Chondrocyte (in vitro differentiated cells): ENCODE results near the gene SMG6. TPM values are rescaled to one million over a fixed set of nuclear protein-coding genes. Genes with fewer than 3 reads are reported as not detected.
A peak's percentile ranks its signal among the peaks of the same experiment; 100 is the strongest.

ENCODE experiments used
- DNase-seq: peaks from one replicate; pipeline ENCODE4 v3.0.0; 2021; ENCODE audit warnings: mixed read lengths, low spot score
- H3K27ac Mint-ChIP-seq: one replicate; pipeline ENCODE4 v1.8.0; 2021; ENCODE audit warnings: mild to moderate bottlenecking, moderate library complexity, mixed read lengths; ENCODE audit not compliant: unreplicated experiment
- H3K27me3 Mint-ChIP-seq: 2 replicates; pipeline ENCODE4 v1.8.0; 2021; ENCODE audit warnings: low read depth, mixed read lengths
- H3K36me3 Mint-ChIP-seq: 2 replicates; pipeline ENCODE4 v1.8.0; 2021; ENCODE audit warnings: low read depth, mixed read lengths
- H3K4me1 Mint-ChIP-seq: 2 replicates; pipeline ENCODE4 v1.8.0; 2021; ENCODE audit warnings: low read depth, mild to moderate bottlenecking, mixed read lengths
- H3K4me3 Mint-ChIP-seq: one replicate; pipeline ENCODE4 v1.8.0; 2021; ENCODE audit warnings: mild to moderate bottlenecking, moderate library complexity, mixed read lengths; ENCODE audit not compliant: unreplicated experiment
- H3K9me3 Mint-ChIP-seq: 2 replicates; pipeline ENCODE4 v1.8.0; 2021; ENCODE audit warnings: low read depth, mixed read lengths
- total RNA-seq: library from RNA; stranded (reverse); gene quantifications from 3 replicates; pipeline ENCODE4 v1.2.1, GENCODE V29; 2021
- TF ChIP-seq, protein P1 (sequence below): fragments of 200-600 bp; sonication (generic); IDR thresholded peaks from 2 replicates; pipeline ENCODE4 v1.5.0; 2021; ENCODE audit warnings: antibody characterized with exemption, mild to moderate bottlenecking, moderate library complexity

SMG6 gene
- total RNA-seq, 1 donor from 2014 or later: 33.6 TPM

DNA sequence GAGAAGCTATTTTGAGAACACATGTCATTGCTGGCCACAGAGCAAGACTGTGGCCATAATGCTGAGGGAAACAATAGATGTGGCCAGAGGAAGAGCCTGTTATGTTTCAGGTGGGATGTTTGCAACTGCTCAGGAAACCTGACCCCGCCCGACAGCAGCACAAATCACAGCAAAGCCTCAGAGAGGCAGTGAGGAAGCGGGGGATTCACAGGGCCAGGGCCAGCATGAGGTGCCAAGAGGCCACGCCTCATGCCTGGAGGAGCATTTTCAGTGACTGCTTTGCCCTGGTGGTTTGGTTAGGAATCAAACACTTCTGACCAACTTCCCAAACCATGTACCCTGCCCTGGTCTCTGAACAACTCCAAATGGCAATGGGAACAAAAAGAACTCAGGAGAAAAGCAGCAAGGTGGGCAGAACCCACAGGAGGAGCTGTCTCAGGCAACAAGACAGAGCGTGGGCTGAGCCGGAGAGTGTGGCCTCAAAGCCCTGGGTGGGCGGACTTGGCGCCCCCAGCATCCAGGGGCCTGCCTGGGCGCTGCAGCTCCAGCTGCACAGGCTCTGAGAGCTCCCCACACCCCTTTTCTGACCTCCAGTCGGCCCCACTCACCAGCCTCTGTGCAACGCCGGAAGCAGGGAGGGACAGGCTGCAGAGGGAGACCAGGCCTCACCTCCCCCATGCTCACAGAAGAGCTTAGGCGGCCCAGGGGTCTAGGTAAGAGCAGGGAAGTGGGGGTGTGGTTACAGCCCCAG, 228.1 kb downstream of the SMG6 start:
- no peak overlapping the region for H3K4me3 Mint-ChIP-seq
- H3K27me3 Mint-ChIP-seq: no peaks in the 10 kb centered on the region
- H3K4me1 Mint-ChIP-seq: peaks cover 45% of the 10 kb centered on the region
- H3K9me3 Mint-ChIP-seq: no peaks in the 10 kb centered on the region
- peak overlapping the region; percentile 59 for H3K27ac Mint-ChIP-seq
- no peak for DNase-seq
- TF ChIP-seq, protein P1, sequence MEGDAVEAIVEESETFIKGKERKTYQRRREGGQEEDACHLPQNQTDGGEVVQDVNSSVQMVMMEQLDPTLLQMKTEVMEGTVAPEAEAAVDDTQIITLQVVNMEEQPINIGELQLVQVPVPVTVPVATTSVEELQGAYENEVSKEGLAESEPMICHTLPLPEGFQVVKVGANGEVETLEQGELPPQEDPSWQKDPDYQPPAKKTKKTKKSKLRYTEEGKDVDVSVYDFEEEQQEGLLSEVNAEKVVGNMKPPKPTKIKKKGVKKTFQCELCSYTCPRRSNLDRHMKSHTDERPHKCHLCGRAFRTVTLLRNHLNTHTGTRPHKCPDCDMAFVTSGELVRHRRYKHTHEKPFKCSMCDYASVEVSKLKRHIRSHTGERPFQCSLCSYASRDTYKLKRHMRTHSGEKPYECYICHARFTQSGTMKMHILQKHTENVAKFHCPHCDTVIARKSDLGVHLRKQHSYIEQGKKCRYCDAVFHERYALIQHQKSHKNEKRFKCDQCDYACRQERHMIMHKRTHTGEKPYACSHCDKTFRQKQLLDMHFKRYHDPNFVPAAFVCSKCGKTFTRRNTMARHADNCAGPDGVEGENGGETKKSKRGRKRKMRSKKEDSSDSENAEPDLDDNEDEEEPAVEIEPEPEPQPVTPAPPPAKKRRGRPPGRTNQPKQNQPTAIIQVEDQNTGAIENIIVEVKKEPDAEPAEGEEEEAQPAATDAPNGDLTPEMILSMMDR: no peak
- H3K36me3 Mint-ChIP-seq: peaks cover 21% of the 10 kb centered on the region

GRCh38 chr17:2074919-2075318, 228.7 kb downstream of the SMG6 start:
- Mint-ChIP-seq H3K27ac (no peak overlapping the region), H3K36me3 (peaks cover 21% of the 10 kb centered on the region), H3K9me3 (no peaks in the 10 kb centered on the region), H3K4me3 (no peak overlapping the region), H3K4me1 (peaks cover 45% of the 10 kb centered on the region), H3K27me3 (no peaks in the 10 kb centered on the region)
- no peak for DNase-seq
- TF ChIP-seq, protein P1: no peak

GRCh38 chr17:2071455-2072281, 231.9 kb downstream of the SMG6 start:
- no peak for DNase-seq
- TF ChIP-seq, protein P1: no peak
- Mint-ChIP-seq H3K4me1 (peaks cover 61% of the 10 kb centered on the region), H3K27ac (peak overlapping the region; percentile 61), H3K36me3 (peaks cover 6% of the 10 kb centered on the region), H3K9me3 (no peaks in the 10 kb centered on the region), H3K27me3 (no peaks in the 10 kb centered on the region), H3K4me3 (no peak overlapping the region)

GRCh38 chr17:2071024-2071385, 232.6 kb downstream of the SMG6 start:
- Mint-ChIP-seq H3K4me3 (no peak overlapping the region), H3K4me1 (peaks cover 61% of the 10 kb centered on the region), H3K36me3 (peaks cover 6% of the 10 kb centered on the region), H3K27ac (no peak overlapping the region), H3K9me3 (no peaks in the 10 kb centered on the region), H3K27me3 (no peaks in the 10 kb centered on the region)
- TF ChIP-seq, protein P1: no peak
- no peak for DNase-seq

GRCh38 chr17:2070241-2071023, 233.2 kb downstream of the SMG6 start:
- no peak overlapping the region for H3K27ac Mint-ChIP-seq
- H3K4me3 Mint-ChIP-seq: no peak overlapping the region
- no peaks in the 10 kb centered on the region for H3K27me3 Mint-ChIP-seq
- TF ChIP-seq, protein P1: no peak
- H3K36me3 Mint-ChIP-seq: peaks cover 8% of the 10 kb centered on the region
- H3K4me1 Mint-ChIP-seq: peaks cover 61% of the 10 kb centered on the region
- DNase-seq: no peak
- H3K9me3 Mint-ChIP-seq: no peaks in the 10 kb centered on the region
